ENCODE measurements around the gene EXOSC2.

Gene EXOSC2

GRCh38 chr9:130746434-130747212 is 53.0 kb downstream of the EXOSC2 start:
- no peak overlapping the region for H3K4me3 ChIP-seq (ENCODE audit: low read length)
- TF ChIP-seq ZNF274 (IDR thresholded peaks at IDR 0.05; ENCODE audit: low read depth, low read length), result no peak

GRCh38 chr9:130751631-130752355 is 58.2 kb downstream of the EXOSC2 start:
- no peak for TF ChIP-seq ZNF274 (IDR thresholded peaks at IDR 0.05; ENCODE audit: low read depth, low read length)
- H3K4me3 ChIP-seq (ENCODE audit: low read length), result no peak overlapping the region

Measured in GM08714 (cell line).